ENCODE measurements around the gene NALCN.

GRCh38 chr13:101453784-101454201 lies 37.5 kb upstream of the NALCN start:
- TF ChIP-seq CTCF (IDR thresholded peaks at IDR 0.05; ENCODE audit: low read depth, low read length): no peak
- TF ChIP-seq EZH2phosphoT487 (IDR thresholded peaks at IDR 0.05; ENCODE audit: low read depth): no peak

All from OCI-LY3 (cell line).